Stimulated activated memory B cell treated with anti-CD40 and anti-IgM and Interleukin-4, amounts not matched to agents 10 μg/mL and 1 μg/mL and 100 μg/mL, for 72 hours (primary cell): ENCODE results near the gene KRTAP5-7.
"Not testable (repeated sequence)": the region's sequence is repeated elsewhere in the genome, so short reads cannot be mapped to it uniquely, and the experiment has no call there.

ENCODE experiments used
- ATAC-seq: fragments of 150-1000 bp; cut with Tn5 transposase; 2 replicates; pipeline ENCODE4 v1.10.0; 2021
- H3K27ac Mint-ChIP-seq: one replicate; pipeline ENCODE4 v1.8.0; 2022; ENCODE audit warnings: mild to moderate bottlenecking, mixed read lengths
- H3K27me3 Mint-ChIP-seq: one replicate; pipeline ENCODE4 v1.8.0; 2022; ENCODE audit warnings: mixed read lengths
- H3K36me3 Mint-ChIP-seq: one replicate; pipeline ENCODE4 v1.8.0; 2022; ENCODE audit warnings: mixed read lengths
- H3K4me1 Mint-ChIP-seq: one replicate; pipeline ENCODE4 v1.8.0; 2022; ENCODE audit warnings: mixed read lengths
- H3K4me3 Mint-ChIP-seq: one replicate; pipeline ENCODE4 v1.8.0; 2022; ENCODE audit warnings: mild to moderate bottlenecking, moderate library complexity, mixed read lengths
- H3K9me3 Mint-ChIP-seq: one replicate; pipeline ENCODE4 v1.8.0; 2022; ENCODE audit warnings: mixed read lengths

Gene KRTAP5-7

DNA sequence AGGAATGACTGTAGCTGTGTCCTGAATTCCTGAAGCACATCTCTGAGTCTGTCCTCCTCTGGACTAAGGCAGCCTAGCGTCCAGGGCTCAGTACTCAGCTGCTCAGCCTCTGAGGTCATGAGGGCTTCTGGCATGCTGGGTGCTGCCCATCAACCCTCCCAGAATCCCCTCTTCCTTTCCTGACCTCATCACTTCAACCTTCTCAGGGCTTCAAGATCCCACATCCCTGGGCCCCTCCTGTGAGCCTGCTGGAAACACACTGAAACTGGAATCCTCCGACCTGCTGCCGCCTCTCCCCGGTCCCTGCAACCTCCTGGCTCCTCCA, 11.6 kb downstream of the KRTAP5-7 start:
- Mint-ChIP-seq H3K4me1 (peaks cover 9% of the 10 kb centered on the region), H3K36me3 (peaks cover 5% of the 10 kb centered on the region), H3K4me3 (no peak overlapping the region), H3K9me3 (peaks cover 6% of the 10 kb centered on the region), H3K27me3 (peaks cover 68% of the 10 kb centered on the region), H3K27ac (no peak overlapping the region)
- no peak for ATAC-seq

DNA sequence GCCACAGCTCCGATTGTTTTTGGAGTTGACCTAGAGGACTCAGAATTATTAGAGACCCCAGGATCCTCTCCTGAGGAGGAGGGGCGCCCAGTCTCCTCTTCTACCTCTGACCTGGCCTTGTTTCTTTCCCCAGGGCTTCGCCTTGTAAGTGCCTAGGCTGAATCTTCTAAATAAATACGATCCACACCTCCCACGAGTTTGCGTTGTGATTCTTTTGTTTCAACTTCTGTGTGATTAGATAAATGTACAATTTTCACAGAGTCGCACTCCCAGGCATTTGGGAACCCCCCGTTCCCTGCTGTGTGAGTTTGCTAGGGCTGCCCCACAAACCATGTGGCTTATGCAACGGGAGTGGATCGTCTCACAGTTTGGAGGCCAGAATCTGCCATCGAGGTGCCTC, 11.9 kb downstream of the KRTAP5-7 start:
- peaks cover 68% of the 10 kb centered on the region for H3K27me3 Mint-ChIP-seq
- H3K36me3 Mint-ChIP-seq, result peaks cover 5% of the 10 kb centered on the region
- H3K4me1 Mint-ChIP-seq, result peaks cover 13% of the 10 kb centered on the region
- H3K27ac Mint-ChIP-seq, result no peak overlapping the region
- H3K4me3 Mint-ChIP-seq, result no peak overlapping the region
- ATAC-seq, result no peak
- H3K9me3 Mint-ChIP-seq, result peaks cover 6% of the 10 kb centered on the region

GRCh38 chr11:71539971-71540370, 12.9 kb downstream of the KRTAP5-7 start:
- not testable (repeated sequence) for H3K27ac Mint-ChIP-seq, H3K9me3 Mint-ChIP-seq, H3K4me3 Mint-ChIP-seq, ATAC-seq, H3K36me3 Mint-ChIP-seq
- Mint-ChIP-seq H3K4me1 (peaks cover 13% of the 10 kb centered on the region), H3K27me3 (peaks cover 68% of the 10 kb centered on the region)

GRCh38 chr11:71540521-71541304, 13.6 kb downstream of the KRTAP5-7 start:
- Mint-ChIP-seq H3K4me1 (peaks cover 13% of the 10 kb centered on the region), H3K27me3 (peaks cover 64% of the 10 kb centered on the region)
- peak; percentile 51 for ATAC-seq
- not testable (repeated sequence) for H3K9me3 Mint-ChIP-seq, H3K4me3 Mint-ChIP-seq, H3K27ac Mint-ChIP-seq, H3K36me3 Mint-ChIP-seq

DNA sequence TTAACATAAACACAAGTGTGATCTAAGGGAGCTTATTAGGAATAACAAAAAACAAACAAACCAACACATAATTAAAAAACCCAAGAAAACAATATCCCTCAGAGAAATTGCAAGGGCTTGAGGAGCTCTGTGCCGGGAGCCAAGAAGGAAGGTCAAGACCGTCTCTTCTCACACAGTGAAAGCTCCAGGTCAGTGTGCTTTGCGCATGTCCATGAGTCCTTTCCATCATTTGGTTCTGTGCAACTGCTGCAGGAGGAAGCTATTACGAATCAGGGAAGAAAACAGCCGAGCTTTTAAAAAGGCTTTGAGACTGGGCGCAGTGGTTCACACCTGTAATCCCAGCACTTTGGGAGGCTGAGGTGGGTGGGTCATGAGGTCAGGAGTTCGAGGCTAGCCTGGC, 15.3 kb downstream of the KRTAP5-7 start:
- Mint-ChIP-seq H3K4me1 (peaks cover 13% of the 10 kb centered on the region), H3K4me3 (no peak overlapping the region), H3K36me3 (peaks cover 14% of the 10 kb centered on the region), H3K27me3 (peaks cover 61% of the 10 kb centered on the region), H3K9me3 (peaks cover 13% of the 10 kb centered on the region), H3K27ac (no peak overlapping the region)
- no peak for ATAC-seq

- H3K4me3 Mint-ChIP-seq, result no peak overlapping the region
- H3K27me3 Mint-ChIP-seq, result peaks cover 63% of the 10 kb centered on the region
Measured at GRCh38 chr11:71542879-71543777, 16.1 kb downstream of the KRTAP5-7 start.

DNA sequence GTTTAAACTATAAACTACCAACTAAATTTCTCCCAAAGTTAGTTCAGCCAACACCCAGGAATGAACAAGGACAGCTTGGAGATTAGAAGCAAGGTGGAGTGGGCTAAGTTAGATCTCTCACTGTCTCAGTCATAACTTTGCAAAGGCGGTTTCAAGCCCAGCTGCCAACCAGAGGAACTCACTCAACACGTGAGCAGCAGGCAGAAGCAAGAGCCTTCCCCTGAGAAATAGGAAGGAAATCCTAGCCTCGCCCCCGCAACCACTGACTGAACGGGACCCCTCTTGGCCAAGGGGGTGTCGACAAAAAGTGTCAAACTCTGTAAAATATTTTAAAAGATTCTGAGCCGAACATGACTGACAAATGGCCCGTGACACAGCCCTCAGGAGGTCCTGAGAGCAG, 16.8 kb downstream of the KRTAP5-7 start:
- H3K27me3 Mint-ChIP-seq, result peaks cover 66% of the 10 kb centered on the region

More at GRCh38 chr11:71542879-71543777, 16.1 kb downstream of the KRTAP5-7 start:
- H3K4me1 Mint-ChIP-seq, result peaks cover 13% of the 10 kb centered on the region
- no peak for ATAC-seq
- peaks cover 13% of the 10 kb centered on the region for H3K9me3 Mint-ChIP-seq
- H3K36me3 Mint-ChIP-seq, result peaks cover 14% of the 10 kb centered on the region
- peak overlapping the region; percentile 6 for H3K27ac Mint-ChIP-seq

DNA sequence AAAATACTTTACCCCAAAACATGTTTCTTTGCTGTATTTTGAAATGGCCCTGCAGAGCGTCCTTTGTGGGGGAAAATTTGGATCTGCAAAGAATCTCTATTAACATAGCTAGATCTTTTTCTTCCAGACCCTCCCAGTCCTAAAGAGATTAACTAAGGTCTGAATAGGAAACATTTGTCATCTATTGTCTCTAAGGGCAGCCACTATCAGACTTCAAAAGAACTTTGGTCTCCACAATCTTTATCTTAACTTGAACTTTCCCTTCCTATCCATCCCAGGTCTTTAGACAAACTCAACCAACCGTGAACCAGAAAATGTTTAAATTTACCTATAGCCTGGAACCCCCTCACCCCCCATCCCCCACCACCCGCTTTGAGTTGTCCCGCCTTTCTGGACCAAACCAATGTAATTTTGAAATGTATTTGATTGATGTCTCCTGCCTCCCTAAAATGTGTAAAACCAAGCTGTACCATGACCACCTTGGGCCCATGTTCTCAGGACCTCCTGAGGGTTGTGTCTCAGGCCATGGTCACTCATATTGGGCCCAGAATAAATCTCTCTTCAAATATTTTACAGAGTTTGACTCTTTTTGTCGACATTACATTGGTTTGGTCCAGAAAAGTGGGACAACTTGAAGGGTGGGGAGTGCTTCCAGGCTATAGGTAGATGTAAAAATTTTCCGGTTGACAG, 17.6 kb downstream of the KRTAP5-7 start:
- Mint-ChIP-seq H3K4me3 (no peak overlapping the region), H3K27ac (no peak overlapping the region), H3K27me3 (peaks cover 66% of the 10 kb centered on the region), H3K9me3 (peaks cover 13% of the 10 kb centered on the region), H3K36me3 (peaks cover 14% of the 10 kb centered on the region), H3K4me1 (peaks cover 13% of the 10 kb centered on the region)
- ATAC-seq, result no peak

More for the DNA sequence above, 16.8 kb downstream of the KRTAP5-7 start:
- H3K9me3 Mint-ChIP-seq, result peaks cover 13% of the 10 kb centered on the region
- H3K4me1 Mint-ChIP-seq, result peaks cover 13% of the 10 kb centered on the region
- no peak overlapping the region for H3K4me3 Mint-ChIP-seq
- peaks cover 14% of the 10 kb centered on the region for H3K36me3 Mint-ChIP-seq
- H3K27ac Mint-ChIP-seq, result peak overlapping the region; percentile 6
- no peak for ATAC-seq

GRCh38 chr11:71545405-71545966, 18.4 kb downstream of the KRTAP5-7 start:
- H3K9me3 Mint-ChIP-seq, result peaks cover 13% of the 10 kb centered on the region
- no peak overlapping the region for H3K27ac Mint-ChIP-seq
- H3K4me3 Mint-ChIP-seq, result no peak overlapping the region
- no peak for ATAC-seq
- H3K27me3 Mint-ChIP-seq, result peaks cover 62% of the 10 kb centered on the region
- H3K36me3 Mint-ChIP-seq, result peaks cover 14% of the 10 kb centered on the region
- peaks cover 13% of the 10 kb centered on the region for H3K4me1 Mint-ChIP-seq

DNA sequence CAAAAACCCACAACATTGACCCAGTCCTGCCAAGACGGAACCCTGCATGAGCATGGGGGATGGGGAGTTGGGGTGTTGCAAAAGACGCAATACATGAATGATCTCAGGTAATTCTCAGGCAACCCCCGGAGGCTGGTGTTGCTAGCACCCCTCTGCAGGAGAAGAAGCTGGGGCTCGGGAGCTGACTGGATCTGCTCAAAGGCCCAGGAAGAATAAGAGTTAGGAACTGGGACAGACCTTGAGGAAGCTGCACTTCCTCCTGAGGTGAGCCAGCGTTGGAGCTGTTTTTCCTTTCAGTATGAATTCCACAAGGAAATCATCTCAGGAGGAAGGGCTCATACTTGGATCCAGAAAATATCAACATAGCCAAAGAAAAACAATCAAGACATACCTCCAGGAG, 21.1 kb downstream of the KRTAP5-7 start, which contains the start of gene KRTAP5-9:
KRTAP5-9 (plus strand) TSS at position 301 of the 400 bp plus-strand sequence. CDS start 238 bp downstream, outside the sequence.
- peaks cover 7% of the 10 kb centered on the region for H3K9me3 Mint-ChIP-seq
- H3K4me3 Mint-ChIP-seq, result no peak within 1 kb of the TSS
- peaks cover 17% of the 10 kb centered on the region for H3K4me1 Mint-ChIP-seq

DNA sequence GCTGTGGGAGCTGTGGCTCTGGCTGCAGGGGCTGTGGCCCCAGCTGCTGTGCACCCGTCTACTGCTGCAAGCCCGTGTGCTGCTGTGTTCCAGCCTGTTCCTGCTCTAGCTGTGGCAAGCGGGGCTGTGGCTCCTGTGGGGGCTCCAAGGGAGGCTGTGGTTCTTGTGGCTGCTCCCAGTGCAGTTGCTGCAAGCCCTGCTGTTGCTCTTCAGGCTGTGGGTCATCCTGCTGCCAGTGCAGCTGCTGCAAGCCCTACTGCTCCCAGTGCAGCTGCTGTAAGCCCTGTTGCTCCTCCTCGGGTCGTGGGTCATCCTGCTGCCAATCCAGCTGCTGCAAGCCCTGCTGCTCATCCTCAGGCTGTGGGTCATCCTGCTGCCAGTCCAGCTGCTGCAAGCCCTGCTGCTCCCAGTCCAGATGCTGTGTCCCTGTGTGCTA, 21.7 kb downstream of the KRTAP5-7 start:
- peaks cover 7% of the 10 kb centered on the region for H3K9me3 Mint-ChIP-seq
- ATAC-seq, result no peak
- peaks cover 11% of the 10 kb centered on the region for H3K4me1 Mint-ChIP-seq
- H3K27ac Mint-ChIP-seq, result no peak overlapping the region
- H3K27me3 Mint-ChIP-seq, result peaks cover 39% of the 10 kb centered on the region
- peaks cover 8% of the 10 kb centered on the region for H3K36me3 Mint-ChIP-seq
- no peak overlapping the region for H3K4me3 Mint-ChIP-seq

More for the DNA sequence above, 21.1 kb downstream of the KRTAP5-7 start, which contains the start of gene KRTAP5-9:
- no peak for ATAC-seq
- peaks cover 40% of the 10 kb centered on the region for H3K27me3 Mint-ChIP-seq
- no peak within 1 kb of the TSS for H3K27ac Mint-ChIP-seq
- peaks cover 8% of the 10 kb centered on the region for H3K36me3 Mint-ChIP-seq

DNA sequence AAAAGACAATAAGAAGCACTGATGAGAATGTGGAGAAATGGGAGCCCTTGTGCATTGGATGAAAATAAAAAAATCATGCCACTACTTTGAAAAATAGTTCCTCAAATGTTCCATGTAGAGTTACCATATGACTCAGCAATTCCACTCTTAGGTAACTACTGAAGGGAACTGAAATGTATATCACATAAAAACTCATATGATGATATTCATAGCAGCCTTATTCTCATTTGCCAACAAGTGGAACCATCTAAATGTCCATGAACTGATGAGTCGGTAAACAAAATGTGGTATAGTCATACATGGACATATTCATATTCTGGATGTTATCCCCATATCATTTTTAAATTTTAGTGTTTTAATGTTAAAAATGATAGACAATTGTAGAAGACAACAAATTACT, 24.6 kb downstream of the KRTAP5-7 start:
- ATAC-seq, result peak; percentile 58
- Mint-ChIP-seq H3K27ac (no peak overlapping the region), H3K4me1 (peaks cover 8% of the 10 kb centered on the region), H3K36me3 (no peaks in the 10 kb centered on the region), H3K9me3 (no peaks in the 10 kb centered on the region), H3K27me3 (peaks cover 40% of the 10 kb centered on the region), H3K4me3 (no peak overlapping the region)

DNA sequence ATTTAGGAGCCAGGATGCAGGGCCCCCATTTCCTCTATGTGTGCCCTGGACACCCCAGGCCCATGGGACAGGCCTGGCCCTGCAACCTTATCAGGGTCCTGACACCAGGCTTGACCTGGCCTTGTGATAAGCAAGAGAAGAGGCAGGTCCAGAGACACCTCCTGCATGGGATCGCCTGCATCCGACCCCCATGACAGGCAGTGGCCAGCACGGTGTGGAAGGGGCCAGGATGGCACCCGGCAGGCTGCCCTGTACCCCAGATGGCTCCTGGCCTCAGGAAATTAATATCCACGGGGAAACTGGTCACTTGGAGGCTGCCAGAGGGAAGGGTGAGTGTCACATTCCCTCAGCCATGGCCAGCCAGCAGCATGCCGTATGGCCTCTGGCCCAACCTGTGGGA, 27.9 kb downstream of the KRTAP5-7 start:
- peaks cover 8% of the 10 kb centered on the region for H3K4me1 Mint-ChIP-seq

DNA sequence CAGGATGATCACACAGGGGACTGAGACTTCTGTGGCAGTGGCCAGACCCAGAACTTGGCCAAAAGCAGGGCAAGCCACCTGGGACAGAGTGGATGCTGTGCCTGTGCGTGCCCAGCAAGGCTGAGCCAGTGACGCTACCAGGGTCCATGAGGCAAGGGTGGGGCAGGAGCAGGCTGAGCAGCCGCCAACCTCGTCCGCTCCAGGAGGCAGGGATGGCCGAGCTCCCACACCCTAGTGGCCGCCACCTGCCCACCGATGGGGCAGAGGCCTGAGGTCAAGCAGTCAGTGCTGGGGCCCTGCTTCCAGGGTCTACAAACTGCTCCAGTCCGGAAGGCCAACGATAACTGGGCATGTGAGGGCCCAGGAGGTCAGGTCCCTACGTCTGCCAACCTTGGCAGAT, 28.4 kb downstream of the KRTAP5-7 start:
- no peak for ATAC-seq
- Mint-ChIP-seq H3K9me3 (no peaks in the 10 kb centered on the region), H3K4me3 (no peak overlapping the region), H3K4me1 (peaks cover 8% of the 10 kb centered on the region), H3K27me3 (peaks cover 13% of the 10 kb centered on the region), H3K27ac (no peak overlapping the region), H3K36me3 (no peaks in the 10 kb centered on the region)

More for the DNA sequence above, 27.9 kb downstream of the KRTAP5-7 start:
- peaks cover 13% of the 10 kb centered on the region for H3K27me3 Mint-ChIP-seq
- ATAC-seq, result no peak
- no peaks in the 10 kb centered on the region for H3K36me3 Mint-ChIP-seq
- no peak overlapping the region for H3K4me3 Mint-ChIP-seq
- H3K27ac Mint-ChIP-seq, result no peak overlapping the region
- no peaks in the 10 kb centered on the region for H3K9me3 Mint-ChIP-seq

GRCh38 chr11:71556018-71556417, 29.0 kb downstream of the KRTAP5-7 start:
- no peaks in the 10 kb centered on the region for H3K9me3 Mint-ChIP-seq
- no peak overlapping the region for H3K4me3 Mint-ChIP-seq
- peaks cover 7% of the 10 kb centered on the region for H3K4me1 Mint-ChIP-seq
- no peaks in the 10 kb centered on the region for H3K36me3 Mint-ChIP-seq
- H3K27ac Mint-ChIP-seq, result no peak overlapping the region
- no peak for ATAC-seq
- peaks cover 17% of the 10 kb centered on the region for H3K27me3 Mint-ChIP-seq
